Measurements from ENCODE around the gene EPS8L3.

DNA sequence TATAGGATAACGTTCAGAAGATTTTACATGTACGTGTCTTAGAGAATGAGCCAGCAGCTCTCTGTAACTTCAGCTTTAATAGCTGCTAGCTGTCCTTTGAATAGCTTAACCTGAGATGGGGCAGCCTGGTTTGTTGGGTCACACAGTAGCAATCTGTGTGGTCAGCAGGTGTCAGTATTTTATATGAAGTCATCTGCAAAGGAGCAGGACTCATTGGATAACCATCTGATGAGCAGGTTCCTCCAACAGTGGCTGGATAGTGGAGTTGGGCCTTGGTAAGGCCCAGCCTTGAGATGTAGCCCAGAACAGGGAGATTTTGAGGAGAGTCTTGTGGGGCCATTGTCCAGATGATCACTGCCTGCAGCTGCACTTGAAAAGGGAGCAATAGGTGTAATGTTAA, 45.2 kb downstream of the EPS8L3 start:
- TF ChIP-seq POLR2AphosphoS5 (IDR thresholded peaks at IDR 0.05; ENCODE audit: low read depth, low read length) (no peak), REST (IDR thresholded peaks at IDR 0.05; ENCODE audit: insufficient read depth in 1 of 2, low read depth in 2 of 2, low read length in 2 of 2) (no peak), TAF1 (IDR thresholded peaks at IDR 0.05; ENCODE audit: borderline replicate concordance, insufficient read depth, low read length) (no peak)

All from PFSK-1 (cell line).